Endothelial cell of umbilical vein (primary cell): ENCODE results near the gene NTMT1. TPM values are rescaled to one million over a fixed set of nuclear protein-coding genes. Genes with fewer than 3 reads are reported as not detected.

Experiments used
- BruUV-seq: library from RNA; stranded (reverse); fragments of 400-500 nt; replicated peaks from 2 replicates; lab custom pipeline; 2021; lab: Mats Ljungman, UMichigan
- CTCF ChIA-PET: fragments of 300-600, 350-600 bp; sonication (Branson Sonifier 250); formaldehyde crosslinking; loops from one replicate; lab custom pipeline; 2021; ENCODE audit warnings: antibody characterized with exemption, inconsistent platforms; lab: Charles Lee
- POLR2A ChIA-PET: fragments of 300-600, 350-600 bp; sonication (Branson Sonifier 250); formaldehyde crosslinking; loops from one replicate; lab custom pipeline; 2021; ENCODE audit warnings: antibody characterized with exemption, inconsistent platforms; lab: Charles Lee
- DNase-seq: peaks from one replicate; pipeline ENCODE4 v3.0.0-alpha.2; 2011; ENCODE audit warnings: low read depth, low spot score
- FAIRE-seq: peaks from 2 replicates; lab custom pipeline; 2011; peaks lifted over from hg19 to GRCh38; lab: Jason Lieb, UNC
- H2AFZ ChIP-seq: 2 replicates; pipeline ENCODE4 v1.6.0; 2012; ENCODE audit warnings: low read depth, low read length, control low read depth, inconsistent platforms
- H3K27ac ChIP-seq: 2 replicates; pipeline ENCODE4 v1.5.1; 2011; ENCODE audit warnings: low read depth, mild to moderate bottlenecking, control low read depth, low read length, moderate library complexity; ENCODE audit not compliant: insufficient read depth
- H3K27me3 ChIP-seq, 2 experiments: 2 replicates each; pipeline versions ENCODE4 v1.6.0 to v1.6.1; 2011; ENCODE audit warnings: low read length in 2 of 2, mixed read lengths in 1 of 2; ENCODE audit not compliant: control insufficient read depth in 2 of 2, insufficient read depth in 2 of 2
- H3K36me3 ChIP-seq, 2 experiments: 2 replicates in 1 of 2; 3 replicates in 1 of 2; pipeline ENCODE4 v1.5.1; 2011; ENCODE audit warnings: low read length in 2 of 2, mild to moderate bottlenecking in 1 of 2, moderate library complexity in 1 of 2; ENCODE audit not compliant: control insufficient read depth in 2 of 2, insufficient read depth in 2 of 2; ENCODE audit errors: extremely low read depth in 1 of 2
- H3K4me1 ChIP-seq: 3 replicates; pipeline ENCODE4 v1.5.1; 2011; ENCODE audit warnings: mild to moderate bottlenecking, low read length; ENCODE audit not compliant: control insufficient read depth, insufficient read depth; ENCODE audit errors: extremely low read depth
- H3K4me2 ChIP-seq: 2 replicates; pipeline ENCODE4 v1.6.1; 2011; ENCODE audit warnings: low read length, control low read depth, mixed read lengths; ENCODE audit not compliant: insufficient read depth
- H3K4me3 ChIP-seq, 3 experiments: fragments of 200-600 bp in 1 of 3; sonication (generic), shearing (Covaris generic) in 1 of 3; replicated peaks in 1 of 3; 2 replicates each; pipeline ENCODE4 v1.5.1; 2011 to 2016; ENCODE audit warnings: control low read depth in 3 of 3, low read length in 3 of 3, mild to moderate bottlenecking in 2 of 3, inconsistent platforms in 1 of 3, low read depth in 1 of 3, moderate library complexity in 1 of 3; ENCODE audit not compliant: insufficient read depth in 1 of 3
- H3K79me2 ChIP-seq: 2 replicates; pipeline ENCODE4 v1.6.0; 2012; ENCODE audit warnings: low read length, inconsistent platforms; ENCODE audit not compliant: control insufficient read depth, insufficient read depth
- H3K9ac ChIP-seq: replicated peaks from 2 replicates; pipeline ENCODE3; 2011; ENCODE audit warnings: low read length, control low read depth; ENCODE audit not compliant: insufficient read depth; ENCODE audit errors: extremely low read depth
- H3K9me1 ChIP-seq: replicated peaks from 3 replicates; pipeline ENCODE4 v1.6.0; 2011; ENCODE audit warnings: mild to moderate bottlenecking, low read length; ENCODE audit not compliant: control insufficient read depth, insufficient read depth; ENCODE audit errors: extremely low read depth
- H3K9me3 ChIP-seq: replicated peaks from 2 replicates; pipeline ENCODE4 v1.5.1; 2012; ENCODE audit warnings: low read length, inconsistent platforms; ENCODE audit not compliant: control insufficient read depth, insufficient read depth
- H4K20me1 ChIP-seq: replicated peaks from 2 replicates; pipeline ENCODE3; 2011; ENCODE audit warnings: mild to moderate bottlenecking, low read length; ENCODE audit not compliant: control insufficient read depth, insufficient read depth; ENCODE audit errors: extremely low read depth
- CTCF ChIP-seq, 2 donors: IDR thresholded peaks; 1 replicate in 1 of 2; 2 replicates in 1 of 2; pipeline ENCODE4 v1.5.1; 2011; ENCODE audit warnings: low read length in 2 of 2, mild to moderate bottlenecking in 2 of 2, moderate library complexity in 2 of 2, control low read depth in 1 of 2, inconsistent platforms in 1 of 2, low read depth in 1 of 2; ENCODE audit not compliant: insufficient read depth in 1 of 2; ENCODE audit errors: extremely low read depth in 1 of 2
- EZH2 ChIP-seq: IDR thresholded peaks from 2 replicates; pipeline ENCODE4 v1.6.1; 2012; ENCODE audit warnings: borderline replicate concordance, low read depth, mild to moderate bottlenecking, moderate library complexity, low read length, inconsistent platforms; ENCODE audit not compliant: severe bottlenecking
- FOS ChIP-seq: IDR thresholded peaks from 2 replicates; pipeline ENCODE4 v1.6.1; 2011; ENCODE audit warnings: mild to moderate bottlenecking, low read length, moderate library complexity, borderline replicate concordance; ENCODE audit not compliant: insufficient read depth
- GATA2 ChIP-seq: IDR thresholded peaks from 2 replicates; pipeline ENCODE4 v1.7.0; 2011; ENCODE audit warnings: low read depth, mild to moderate bottlenecking, moderate library complexity, mixed read lengths, low read length; ENCODE audit not compliant: insufficient read length, insufficient read depth
- JUN ChIP-seq: IDR thresholded peaks from 2 replicates; pipeline ENCODE4 v1.6.1; 2011; ENCODE audit warnings: borderline replicate concordance, low read depth; ENCODE audit not compliant: insufficient read length, insufficient read depth
- MYC ChIP-seq: IDR thresholded peaks from one replicate; pipeline ENCODE4 v1.6.1; 2011; ENCODE audit warnings: mild to moderate bottlenecking, low read depth, low read length
- POLR2A ChIP-seq: IDR thresholded peaks from 2 replicates; pipeline ENCODE4 v1.6.1; 2012; ENCODE audit warnings: low read depth, mild to moderate bottlenecking, control low read depth, low read length
- POLR2AphosphoS5 ChIP-seq: IDR thresholded peaks from 2 replicates; pipeline ENCODE4 v1.6.1; 2012; ENCODE audit warnings: low read depth, mild to moderate bottlenecking, control low read depth, low read length, moderate library complexity; ENCODE audit not compliant: insufficient read depth
- dilution Hi-C: fragments of 300-500 bp; cut with MboI; formaldehyde crosslinking; loops from one replicate; pipeline ENCODE4 v1.15.0; 2019; ENCODE audit warnings: low sequenced_read_pairs; ENCODE audit not compliant: extremely low pct_ligation_motif_present
- intact Hi-C: fragments of 100-400 bp; cut with micrococcal nuclease; formaldehyde crosslinking; loops from one replicate; pipeline ENCODE4 v1.10.0; 2022
- polyA plus RNA-seq, 4 experiments: library from polyadenylated mRNA; depleted of rRNA in 3 of 4; stranded (reverse) in 3 of 4; unstranded in 1 of 4; fragments of >200 nt; gene quantifications; 2 replicates each; pipeline versions ENCODE4 v1.2.1 to v1.2.3, GENCODE V29; 2011 to 2012; ENCODE audit warnings: missing spikeins in 1 of 4
- total RNA-seq: library from RNA; stranded (reverse); gene quantifications from 2 replicates; pipeline ENCODE4 v1.2.3, GENCODE V29; 2021
- TF ChIP-seq, protein P1 (sequence below): IDR thresholded peaks from 2 replicates; pipeline ENCODE4 v1.6.1; 2011; ENCODE audit not compliant: insufficient read depth, insufficient read length

Gene NTMT1
- total and polyA plus RNA-seq, 2 donors (not counting 3 experiments of a cell fraction or from before 2014, with no cell fraction given), result 47.6 to 58.3 TPM

DNA sequence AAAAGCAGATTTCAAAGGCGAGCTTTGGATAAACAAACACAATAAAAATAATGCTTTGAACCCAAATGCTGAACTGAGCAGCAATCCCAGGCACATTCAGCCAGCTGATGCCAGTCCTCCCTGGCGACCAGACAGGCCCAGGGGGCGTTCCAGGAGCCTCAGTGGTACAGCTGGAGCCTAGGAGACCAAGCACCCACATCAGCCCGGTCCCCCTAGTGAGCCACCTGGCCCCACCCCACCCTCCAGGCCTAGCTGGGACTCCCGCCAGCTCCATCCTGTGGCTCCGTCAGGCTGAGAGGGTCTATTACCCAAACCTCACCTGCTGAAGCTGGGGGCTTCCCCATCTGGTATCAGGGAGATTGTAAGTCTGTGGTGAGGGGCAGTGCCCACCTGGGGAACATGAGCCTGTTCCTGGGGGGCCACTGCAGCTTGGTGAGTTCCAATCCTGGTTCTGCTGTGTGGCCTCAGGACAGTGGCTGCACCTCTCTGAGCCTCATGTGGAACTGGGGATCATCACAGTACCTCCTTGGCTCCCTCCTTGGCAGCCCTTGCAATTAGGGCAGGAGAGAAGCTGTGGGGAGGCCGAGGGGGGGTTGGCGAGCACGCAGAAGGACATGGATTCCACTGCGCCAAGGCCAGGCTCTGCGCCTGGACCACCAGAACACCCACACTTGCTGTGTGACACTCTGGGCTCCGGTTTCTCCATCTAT is 21.8 kb upstream of the NTMT1 start:
- no peak overlapping the region for H3K4me2 ChIP-seq
- H3K4me3 ChIP-seq, result no peak overlapping the region
- intact Hi-C loops (no loop called here), dilution Hi-C loops (no loop called here)
- H3K9me1 ChIP-seq, result no peaks in the 10 kb centered on the region
- H3K27ac ChIP-seq, result no peak overlapping the region
- no peak overlapping the region for H2AFZ ChIP-seq
- ChIA-PET POLR2A (no interaction called here), CTCF (interaction anchor here (1.0 to 3.7 kb wide), 5 partner anchors 19 to 472 kb away, joined by 3 to 18 read pairs (median 4); no protein-coding TSS in a partner anchor)
- H3K9me3 ChIP-seq, result no peaks in the 10 kb centered on the region
- no peaks in the 10 kb centered on the region for H4K20me1 ChIP-seq
- H3K9ac ChIP-seq, result no peak overlapping the region
- no peaks in the 10 kb centered on the region for H3K79me2 ChIP-seq
- no peaks in the 10 kb centered on the region for H3K27me3 ChIP-seq
- TF ChIP-seq, protein P1, sequence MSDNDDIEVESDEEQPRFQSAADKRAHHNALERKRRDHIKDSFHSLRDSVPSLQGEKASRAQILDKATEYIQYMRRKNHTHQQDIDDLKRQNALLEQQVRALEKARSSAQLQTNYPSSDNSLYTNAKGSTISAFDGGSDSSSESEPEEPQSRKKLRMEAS, result no peak
- TF ChIP-seq JUN, result no peak
- no peak for TF ChIP-seq MYC
- TF ChIP-seq CTCF (IDR thresholded peaks at IDR 0.05; ENCODE audit: extremely low read depth in 1 of 2, insufficient read depth in 1 of 2, low read depth in 1 of 2, low read length in 2 of 2), result no peak
- TF ChIP-seq EZH2, result no peak
- TF ChIP-seq GATA2, result no peak
- no peak for TF ChIP-seq POLR2A
- no peak for TF ChIP-seq POLR2AphosphoS5
- TF ChIP-seq FOS, result no peak
- DNase-seq (no peak), FAIRE-seq (no peak)
- H3K36me3 ChIP-seq, result no peaks in the 10 kb centered on the region
- peaks cover 7% of the 10 kb centered on the region for H3K4me1 ChIP-seq
- no TSS peak for BruUV-seq
